Ishikawa (cell line): ENCODE data around the gene MRPL37.

Source experiments
- CEBPB ChIP-seq: IDR thresholded peaks from 2 replicates; pipeline ENCODE4 v1.6.1; 2012
- CREB1 ChIP-seq: IDR thresholded peaks from 2 replicates; pipeline ENCODE4 v1.6.1; 2012; ENCODE audit warnings: low read depth
- EGR1 ChIP-seq: IDR thresholded peaks from 2 replicates; pipeline ENCODE4 v1.6.1; 2012
- EP300 ChIP-seq: IDR thresholded peaks from 2 replicates; pipeline ENCODE4 v1.6.1; 2012; ENCODE audit warnings: borderline replicate concordance
- FOXM1 ChIP-seq: IDR thresholded peaks from 2 replicates; pipeline ENCODE4 v1.6.1; 2012; ENCODE audit warnings: low read depth, borderline replicate concordance
- MAX ChIP-seq: IDR thresholded peaks from 2 replicates; pipeline ENCODE4 v1.6.1; 2012
- NFIC ChIP-seq: IDR thresholded peaks from 2 replicates; pipeline ENCODE4 v1.6.1; 2012
- RAD21 ChIP-seq: IDR thresholded peaks from 2 replicates; pipeline ENCODE4 v1.6.1; 2012; ENCODE audit warnings: low read depth
- TAF1 ChIP-seq: IDR thresholded peaks from 2 replicates; pipeline ENCODE4 v1.6.1; 2012; ENCODE audit warnings: low read depth, mild to moderate bottlenecking
- TCF12 ChIP-seq: IDR thresholded peaks from 2 replicates; pipeline ENCODE4 v1.6.1; 2012; ENCODE audit warnings: low read depth
- TEAD4 ChIP-seq: IDR thresholded peaks from 2 replicates; pipeline ENCODE4 v1.6.1; 2012
- YY1 ChIP-seq: IDR thresholded peaks from 2 replicates; pipeline ENCODE4 v1.6.1; 2012; ENCODE audit warnings: low read depth
- ZBTB7A ChIP-seq: IDR thresholded peaks from 2 replicates; pipeline ENCODE4 v1.6.1; 2012; ENCODE audit warnings: low read depth
- TF ChIP-seq, protein P1 (sequence below): IDR thresholded peaks from 2 replicates; pipeline ENCODE4 v1.6.1; 2012
- TF ChIP-seq, protein P2 (sequence below): IDR thresholded peaks from 2 replicates; pipeline ENCODE4 v1.6.1; 2012; ENCODE audit warnings: low read depth, mild to moderate bottlenecking

The MRPL37 gene

GRCh38 chr1:54221867-54222484 lies 22.0 kb downstream of the MRPL37 start:
- no peak for TF ChIP-seq ZBTB7A
- TF ChIP-seq EP300: no peak
- no peak for TF ChIP-seq NFIC
- no peak for TF ChIP-seq TAF1
- TF ChIP-seq, protein P1, sequence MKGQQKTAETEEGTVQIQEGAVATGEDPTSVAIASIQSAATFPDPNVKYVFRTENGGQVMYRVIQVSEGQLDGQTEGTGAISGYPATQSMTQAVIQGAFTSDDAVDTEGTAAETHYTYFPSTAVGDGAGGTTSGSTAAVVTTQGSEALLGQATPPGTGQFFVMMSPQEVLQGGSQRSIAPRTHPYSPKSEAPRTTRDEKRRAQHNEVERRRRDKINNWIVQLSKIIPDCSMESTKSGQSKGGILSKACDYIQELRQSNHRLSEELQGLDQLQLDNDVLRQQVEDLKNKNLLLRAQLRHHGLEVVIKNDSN: no peak
- TF ChIP-seq CEBPB: no peak
- no peak for TF ChIP-seq CREB1
- no peak for TF ChIP-seq RAD21
- TF ChIP-seq TEAD4: no peak
- TF ChIP-seq TCF12: no peak

DNA sequence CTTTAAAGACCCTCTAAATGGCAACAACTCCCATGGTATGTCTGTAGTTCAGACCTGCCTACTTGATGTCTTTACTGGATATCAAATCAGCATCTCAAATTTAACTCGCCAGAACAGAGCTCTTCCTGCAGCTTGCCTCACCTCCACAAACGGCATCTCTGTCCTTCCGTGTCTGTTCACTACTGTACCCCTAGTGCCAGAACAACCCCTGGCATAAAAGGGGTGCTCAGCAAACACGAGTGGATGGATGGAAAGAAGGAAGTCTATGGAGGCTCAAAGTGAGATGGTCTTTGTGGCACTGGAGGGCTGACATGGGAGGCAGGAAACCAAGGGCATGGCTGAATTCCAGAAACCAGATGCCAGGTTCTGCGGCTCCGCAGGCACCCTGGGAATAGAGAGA lies 22.7 kb downstream of the MRPL37 start:
- no peak for TF ChIP-seq CREB1
- no peak for TF ChIP-seq TEAD4
- no peak for TF ChIP-seq YY1
- TF ChIP-seq, protein P2, sequence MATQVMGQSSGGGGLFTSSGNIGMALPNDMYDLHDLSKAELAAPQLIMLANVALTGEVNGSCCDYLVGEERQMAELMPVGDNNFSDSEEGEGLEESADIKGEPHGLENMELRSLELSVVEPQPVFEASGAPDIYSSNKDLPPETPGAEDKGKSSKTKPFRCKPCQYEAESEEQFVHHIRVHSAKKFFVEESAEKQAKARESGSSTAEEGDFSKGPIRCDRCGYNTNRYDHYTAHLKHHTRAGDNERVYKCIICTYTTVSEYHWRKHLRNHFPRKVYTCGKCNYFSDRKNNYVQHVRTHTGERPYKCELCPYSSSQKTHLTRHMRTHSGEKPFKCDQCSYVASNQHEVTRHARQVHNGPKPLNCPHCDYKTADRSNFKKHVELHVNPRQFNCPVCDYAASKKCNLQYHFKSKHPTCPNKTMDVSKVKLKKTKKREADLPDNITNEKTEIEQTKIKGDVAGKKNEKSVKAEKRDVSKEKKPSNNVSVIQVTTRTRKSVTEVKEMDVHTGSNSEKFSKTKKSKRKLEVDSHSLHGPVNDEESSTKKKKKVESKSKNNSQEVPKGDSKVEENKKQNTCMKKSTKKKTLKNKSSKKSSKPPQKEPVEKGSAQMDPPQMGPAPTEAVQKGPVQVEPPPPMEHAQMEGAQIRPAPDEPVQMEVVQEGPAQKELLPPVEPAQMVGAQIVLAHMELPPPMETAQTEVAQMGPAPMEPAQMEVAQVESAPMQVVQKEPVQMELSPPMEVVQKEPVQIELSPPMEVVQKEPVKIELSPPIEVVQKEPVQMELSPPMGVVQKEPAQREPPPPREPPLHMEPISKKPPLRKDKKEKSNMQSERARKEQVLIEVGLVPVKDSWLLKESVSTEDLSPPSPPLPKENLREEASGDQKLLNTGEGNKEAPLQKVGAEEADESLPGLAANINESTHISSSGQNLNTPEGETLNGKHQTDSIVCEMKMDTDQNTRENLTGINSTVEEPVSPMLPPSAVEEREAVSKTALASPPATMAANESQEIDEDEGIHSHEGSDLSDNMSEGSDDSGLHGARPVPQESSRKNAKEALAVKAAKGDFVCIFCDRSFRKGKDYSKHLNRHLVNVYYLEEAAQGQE: no peak
- TF ChIP-seq TAF1: no peak
- no peak for TF ChIP-seq NFIC

DNA sequence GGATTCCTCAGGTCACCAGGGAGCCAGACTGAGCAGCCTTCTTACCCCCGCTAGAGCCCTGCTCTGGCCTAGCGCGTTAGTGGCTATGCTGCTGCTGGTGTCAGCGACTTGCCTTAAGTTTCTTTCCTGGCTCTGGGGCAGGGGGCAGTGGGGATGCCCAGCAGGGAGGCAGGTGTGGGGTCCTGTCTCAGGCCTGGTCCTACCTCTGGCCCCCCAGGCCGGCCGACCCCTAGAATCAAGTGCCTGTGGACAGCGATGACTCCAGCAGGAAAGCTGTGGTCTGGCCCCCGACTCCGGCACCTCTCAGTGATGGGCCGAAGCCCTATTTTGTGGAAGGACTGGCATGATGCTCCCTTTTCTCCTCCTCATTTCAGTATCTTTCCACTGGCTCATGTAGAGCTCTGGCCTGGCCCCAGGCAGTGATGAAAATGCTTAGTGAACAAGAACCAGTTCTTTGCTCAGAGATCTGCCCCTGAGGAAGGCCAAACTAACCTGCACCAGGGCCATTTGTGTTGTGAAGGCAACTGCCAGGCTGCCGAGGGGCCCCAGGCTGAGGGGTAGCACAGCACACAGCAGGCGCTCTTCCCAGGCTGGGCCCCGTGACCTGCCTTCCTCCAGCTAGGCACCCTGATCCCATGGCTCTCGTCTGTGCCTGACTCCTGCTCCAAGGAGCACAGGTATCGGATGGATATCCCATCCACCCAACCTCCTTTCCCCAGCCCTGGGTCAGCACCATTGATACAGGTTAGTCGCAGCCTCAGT lies 23.7 kb downstream of the MRPL37 start:
- TF ChIP-seq CEBPB (no peak), MAX (no peak), ZBTB7A (no peak), TEAD4 (no peak), EGR1 (no peak), TAF1 (no peak), FOXM1 (no peak), RAD21 (no peak)

DNA sequence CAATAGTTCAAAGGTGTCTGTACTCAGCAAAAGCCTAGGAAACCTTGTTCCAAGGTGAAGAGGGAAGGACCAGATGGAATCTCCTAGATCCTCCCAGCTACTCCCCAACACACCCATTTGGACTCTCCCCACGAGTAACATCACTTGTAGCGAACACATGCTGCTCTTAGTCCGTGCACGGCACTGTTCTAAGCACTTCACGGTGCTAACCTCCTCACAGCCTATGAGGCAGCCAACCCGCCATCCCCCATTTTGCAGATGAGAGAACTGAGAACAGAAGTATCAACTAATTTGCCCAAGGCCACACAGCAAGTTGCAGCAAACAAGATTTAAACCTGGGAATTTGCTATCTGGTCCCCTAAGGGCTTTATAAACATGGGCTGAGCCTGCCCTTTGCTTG lies 24.3 kb downstream of the MRPL37 start:
- TF ChIP-seq, protein P1: no peak

DNA sequence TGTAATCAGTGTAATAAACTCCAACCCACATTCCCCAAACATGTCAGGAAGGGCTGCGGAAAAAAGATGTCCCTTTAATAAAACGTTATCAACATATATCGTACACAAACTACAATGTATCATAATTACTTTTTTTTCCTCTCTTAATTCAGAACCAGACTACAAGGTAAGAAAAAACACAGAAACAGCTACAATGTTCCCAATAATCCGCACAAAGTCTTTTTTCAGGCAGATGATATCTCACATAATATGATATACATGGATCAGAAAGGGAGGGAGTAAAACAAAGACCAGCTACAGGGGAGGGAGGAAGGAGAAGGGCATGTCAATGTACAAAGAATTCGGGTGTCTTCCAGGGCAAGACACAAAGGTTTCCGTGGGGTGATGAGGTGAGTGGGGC lies 25.4 kb downstream of the MRPL37 start:
- TF ChIP-seq RAD21 (no peak), EGR1 (no peak), ZBTB7A (no peak), YY1 (no peak), TAF1 (no peak), EP300 (no peak), NFIC (no peak), TEAD4 (no peak), CREB1 (no peak), CEBPB (no peak)
- TF ChIP-seq, protein P2: no peak
- TF ChIP-seq, protein P1: no peak

- TF ChIP-seq TCF12: no peak
- TF ChIP-seq YY1: no peak
- TF ChIP-seq ZBTB7A: no peak
- TF ChIP-seq, protein P2: no peak
- TF ChIP-seq RAD21: no peak
- no peak for TF ChIP-seq EGR1
- TF ChIP-seq, protein P1: no peak
- TF ChIP-seq CREB1: no peak
- TF ChIP-seq EP300: no peak
- TF ChIP-seq FOXM1: no peak
- TF ChIP-seq CEBPB: no peak
- TF ChIP-seq TEAD4: no peak
- no peak for TF ChIP-seq TAF1
- TF ChIP-seq NFIC: no peak
- no peak for TF ChIP-seq MAX
Measured at GRCh38 chr1:54225986-54226559, 26.1 kb downstream of the MRPL37 start.
